HG02588 (cell line): Measurements from ENCODE around the gene AQP5.

Source experiments
- ATAC-seq: cut with Tn5 transposase; IDR thresholded peaks from one replicate; pipeline ENCODE4 v1.9.1; 2021; ENCODE audit warnings: mild to moderate bottlenecking, moderate library complexity; ENCODE audit not compliant: unreplicated experiment

AQP5 gene

DNA sequence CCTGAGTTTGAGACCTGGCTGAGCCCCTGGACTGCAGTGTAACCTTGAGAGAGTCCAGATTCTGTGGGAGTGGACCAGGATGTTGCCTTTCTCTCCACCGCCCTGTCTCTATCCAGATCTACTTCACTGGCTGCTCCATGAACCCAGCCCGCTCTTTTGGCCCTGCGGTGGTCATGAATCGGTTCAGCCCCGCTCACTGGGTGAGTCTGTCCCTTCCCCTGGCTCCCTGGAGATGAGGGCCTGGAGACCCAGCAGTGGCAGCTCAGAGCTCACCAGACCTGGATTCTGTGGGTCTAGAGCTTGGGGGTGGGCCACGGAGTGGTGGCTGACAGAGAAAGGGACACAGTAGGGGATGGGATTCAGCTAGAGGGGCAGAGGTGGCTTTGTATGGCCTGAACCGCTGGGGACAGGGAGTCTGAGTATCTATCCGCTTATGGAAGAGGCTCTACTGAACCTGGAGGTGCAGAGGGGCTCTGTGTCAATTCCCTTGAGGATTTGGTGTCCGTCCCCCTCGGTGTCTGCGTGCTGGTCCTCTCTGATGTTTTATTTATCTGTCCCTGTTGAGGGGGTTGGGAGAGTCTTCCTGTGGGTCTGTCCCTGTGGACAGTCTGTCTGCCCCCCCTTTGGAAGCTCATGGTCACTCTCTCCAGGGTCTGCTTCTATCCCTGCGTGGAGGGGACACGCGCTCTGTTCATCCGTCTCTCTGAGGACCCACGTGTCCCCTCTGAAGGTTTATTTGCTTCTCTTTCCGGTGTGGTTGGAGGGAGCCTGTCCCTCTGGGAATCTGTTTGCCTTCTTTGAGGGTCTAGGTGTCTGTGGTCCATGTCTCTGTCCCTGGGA, 2.5 kb downstream of the AQP5 start:
- ATAC-seq: no peak

DNA sequence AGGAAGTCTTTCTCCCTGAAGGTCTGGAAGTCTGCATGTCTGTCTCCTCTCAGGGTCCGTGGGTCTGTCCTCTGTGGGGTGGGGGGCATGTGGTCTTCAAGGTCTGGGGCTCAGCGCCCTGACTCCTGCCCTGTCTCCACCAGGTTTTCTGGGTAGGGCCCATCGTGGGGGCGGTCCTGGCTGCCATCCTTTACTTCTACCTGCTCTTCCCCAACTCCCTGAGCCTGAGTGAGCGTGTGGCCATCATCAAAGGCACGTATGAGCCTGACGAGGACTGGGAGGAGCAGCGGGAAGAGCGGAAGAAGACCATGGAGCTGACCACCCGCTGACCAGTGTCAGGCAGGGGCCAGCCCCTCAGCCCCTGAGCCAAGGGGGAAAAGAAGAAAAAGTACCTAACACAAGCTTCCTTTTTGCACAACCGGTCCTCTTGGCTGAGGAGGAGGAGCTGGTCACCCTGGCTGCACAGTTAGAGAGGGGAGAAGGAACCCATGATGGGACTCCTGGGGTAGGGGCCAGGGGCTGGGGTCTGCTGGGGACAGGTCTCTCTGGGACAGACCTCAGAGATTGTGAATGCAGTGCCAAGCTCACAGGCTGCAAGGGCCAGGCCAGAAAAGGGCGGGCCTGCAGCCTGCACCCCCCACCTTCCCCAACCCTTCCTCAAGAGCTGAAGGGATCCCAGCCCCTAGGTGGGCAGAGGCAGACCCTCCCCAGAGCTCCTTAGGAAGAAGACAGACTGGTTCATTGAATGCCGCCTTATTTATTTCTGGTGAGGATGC, 3.4 kb downstream of the AQP5 start:
- no peak for ATAC-seq

DNA sequence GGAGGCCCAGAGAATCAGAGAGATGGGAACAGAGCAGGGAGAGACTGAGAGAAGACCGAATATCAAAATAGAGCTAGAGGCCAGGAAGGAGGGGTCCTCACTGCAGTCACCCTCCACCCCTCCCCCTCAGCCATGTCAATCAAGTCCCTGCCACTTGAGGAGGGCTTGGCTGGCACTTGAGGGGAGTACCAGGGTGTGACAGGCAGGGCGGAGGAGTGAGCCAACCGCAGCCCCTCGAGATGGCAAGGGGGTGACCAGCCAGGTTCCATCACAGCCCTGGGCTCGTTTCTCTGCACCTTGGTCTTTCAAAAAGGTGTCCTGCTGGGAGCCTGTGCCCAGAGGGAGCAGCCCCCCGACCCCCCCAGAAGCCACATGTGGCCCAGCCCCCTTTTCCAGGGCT, 4.2 kb downstream of the AQP5 start:
- no peak for ATAC-seq

DNA sequence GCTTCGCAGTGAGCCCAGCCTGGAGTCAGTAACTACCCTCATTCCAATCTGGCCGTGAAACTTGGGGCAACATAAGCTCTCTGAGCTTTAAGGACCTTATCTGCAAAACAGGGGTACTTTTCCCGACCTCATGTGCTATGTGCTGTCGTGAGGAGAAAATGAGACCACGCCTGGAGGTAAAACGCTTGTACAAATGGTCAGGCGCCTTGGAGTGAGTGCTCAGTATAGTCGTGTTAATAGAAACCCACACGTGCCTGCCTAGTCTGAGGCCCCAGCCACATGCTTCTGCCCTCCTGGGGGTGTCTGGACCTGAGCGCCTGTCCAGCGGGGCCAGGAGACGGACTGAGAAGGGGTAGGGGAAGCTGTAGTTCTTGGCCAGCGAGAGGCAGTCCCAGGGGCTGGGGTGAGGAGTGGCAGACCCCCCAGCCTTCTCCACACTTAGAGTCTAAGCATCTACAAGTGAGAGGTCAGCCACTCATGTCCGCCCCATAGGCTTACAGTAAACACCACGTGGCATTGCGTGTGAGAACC, 4.9 kb downstream of the AQP5 start:
- ATAC-seq: no peak

DNA sequence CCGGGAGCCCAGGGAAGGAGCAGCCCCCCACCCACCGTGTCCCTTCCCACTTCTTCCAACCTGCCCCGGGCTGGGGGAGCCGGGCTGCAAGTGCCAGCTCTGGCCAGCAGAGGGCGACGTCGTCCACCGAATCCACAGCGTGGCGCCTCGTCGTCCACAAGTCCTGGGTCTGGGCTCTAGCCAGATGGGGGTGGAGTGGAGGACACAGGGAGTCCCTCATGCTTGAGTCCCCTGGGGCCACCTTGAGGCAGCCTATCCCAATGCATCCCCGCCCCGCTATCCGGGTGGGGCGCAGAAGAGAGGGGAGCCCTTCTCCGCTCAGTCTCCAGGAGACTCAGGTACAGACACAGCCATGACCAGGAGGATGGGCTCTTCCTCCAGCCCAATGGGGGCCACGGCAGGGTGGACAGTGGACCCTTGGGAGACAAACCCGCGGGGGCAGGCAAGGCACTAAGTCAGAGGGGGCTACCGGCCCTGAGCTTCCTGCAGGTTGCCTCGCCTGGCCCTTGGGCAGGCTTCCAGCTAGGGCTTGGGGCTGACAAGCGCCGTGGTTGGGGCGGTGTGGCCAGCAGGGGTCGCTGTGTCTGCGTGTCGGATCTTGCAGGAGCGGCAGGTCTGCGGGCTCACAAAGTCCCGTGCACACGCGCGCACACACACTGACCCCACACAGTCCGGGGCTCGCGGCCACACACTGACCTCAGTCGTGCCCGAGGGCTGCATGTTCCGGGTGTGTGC, 5.5 kb downstream of the AQP5 start:
- peak; percentile 68 for ATAC-seq

DNA sequence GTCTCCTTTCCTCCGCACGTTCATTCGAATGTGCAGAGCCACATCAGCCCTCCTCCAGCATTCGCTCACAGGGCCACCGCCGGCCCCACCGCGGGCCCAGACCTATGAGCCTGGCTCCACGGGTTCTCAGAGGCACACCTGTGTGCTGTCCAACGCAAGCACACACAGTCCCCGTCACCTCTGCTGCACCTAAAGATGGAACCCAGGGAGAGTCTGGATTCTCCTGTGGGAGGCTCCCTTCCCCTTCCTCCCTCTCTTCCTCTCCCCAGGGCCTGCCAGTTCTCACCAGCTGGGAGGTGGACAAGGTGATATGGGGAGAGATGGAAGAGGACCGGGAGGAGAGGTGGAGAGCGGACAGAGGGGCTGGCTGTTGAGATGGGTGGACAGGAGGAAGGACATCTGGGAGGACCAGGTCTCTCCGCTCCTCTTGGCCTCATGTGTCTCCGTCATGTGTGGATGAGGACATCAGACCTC, 6.1 kb downstream of the AQP5 start:
- ATAC-seq: peak; percentile 9

DNA sequence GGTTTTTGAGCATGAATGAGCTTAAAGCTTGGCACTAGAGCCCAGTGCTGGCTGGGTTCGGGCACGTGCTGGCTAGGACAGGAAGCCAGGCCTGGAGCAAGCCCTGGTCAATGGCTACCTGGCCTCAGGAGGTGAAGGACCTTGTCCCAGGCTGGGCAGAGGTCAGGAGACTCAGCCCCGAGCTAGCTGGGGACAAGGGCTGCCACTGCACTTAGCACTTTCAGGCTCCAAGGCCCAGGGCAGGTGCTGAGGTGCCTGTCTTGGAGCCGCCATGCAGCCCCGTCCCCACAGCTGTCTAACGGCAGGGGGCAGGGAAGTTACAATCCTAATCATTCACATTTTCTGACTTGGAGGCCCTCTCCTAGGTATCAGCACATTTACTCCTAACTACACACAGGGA, 6.8 kb downstream of the AQP5 start:
- no peak for ATAC-seq

DNA sequence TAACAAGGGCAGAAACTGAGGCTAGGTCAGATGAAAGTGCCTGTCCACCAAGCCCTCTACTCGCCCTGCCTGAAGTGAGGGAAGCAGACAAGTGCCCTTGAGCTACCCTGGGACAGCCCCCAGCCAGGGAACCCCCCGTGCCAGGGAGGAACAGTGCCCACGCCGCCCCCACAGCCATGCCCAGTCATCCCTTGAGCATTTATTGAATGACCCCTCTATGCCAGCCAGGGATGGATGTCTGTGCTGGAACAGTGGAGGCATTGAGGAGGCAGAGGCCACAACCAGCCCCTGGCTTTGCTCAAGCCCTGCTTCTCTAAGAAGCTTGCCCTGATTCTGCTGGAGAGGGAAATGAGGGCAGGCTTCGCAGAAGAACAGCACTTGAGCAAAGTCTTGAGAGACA, 7.4 kb downstream of the AQP5 start:
- no peak for ATAC-seq

DNA sequence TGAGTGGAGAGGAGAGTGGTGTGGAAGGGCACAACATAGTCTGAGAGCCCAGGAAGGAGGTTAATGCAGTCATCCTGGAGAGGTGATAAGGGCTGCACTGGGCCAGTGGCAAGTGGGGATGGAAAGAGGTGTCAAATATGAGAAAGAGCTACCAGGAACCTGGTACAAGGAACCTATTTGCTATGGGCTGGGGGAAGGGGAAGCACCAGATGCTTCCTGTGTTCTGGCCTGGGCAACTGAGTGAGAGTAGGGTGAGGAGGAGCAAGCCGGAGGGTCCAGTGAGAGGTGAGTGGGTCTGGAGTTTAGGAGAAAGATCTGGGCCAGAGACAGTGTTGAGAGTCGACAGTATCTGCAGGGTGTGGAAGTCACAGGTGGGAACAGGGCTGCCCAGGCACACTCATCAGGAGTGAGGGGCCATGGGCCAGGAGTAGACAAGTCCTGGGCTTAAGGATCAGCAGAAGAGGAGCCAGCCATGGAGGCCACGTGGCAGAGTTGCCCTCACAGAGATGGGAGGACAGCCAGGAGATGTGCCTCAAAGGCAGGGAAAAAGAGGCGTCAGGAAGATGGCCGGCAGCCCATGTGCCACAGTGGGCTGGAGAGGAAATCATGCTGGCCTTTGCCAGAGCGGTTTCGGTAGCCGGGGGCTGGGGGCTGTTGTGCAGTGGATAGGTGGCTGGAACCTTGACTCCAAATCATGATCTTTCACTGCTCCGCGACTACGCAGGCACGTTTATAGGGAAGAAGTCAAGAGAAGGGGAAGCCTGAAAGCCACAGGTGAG, 8.2 kb downstream of the AQP5 start:
- no peak for ATAC-seq

DNA sequence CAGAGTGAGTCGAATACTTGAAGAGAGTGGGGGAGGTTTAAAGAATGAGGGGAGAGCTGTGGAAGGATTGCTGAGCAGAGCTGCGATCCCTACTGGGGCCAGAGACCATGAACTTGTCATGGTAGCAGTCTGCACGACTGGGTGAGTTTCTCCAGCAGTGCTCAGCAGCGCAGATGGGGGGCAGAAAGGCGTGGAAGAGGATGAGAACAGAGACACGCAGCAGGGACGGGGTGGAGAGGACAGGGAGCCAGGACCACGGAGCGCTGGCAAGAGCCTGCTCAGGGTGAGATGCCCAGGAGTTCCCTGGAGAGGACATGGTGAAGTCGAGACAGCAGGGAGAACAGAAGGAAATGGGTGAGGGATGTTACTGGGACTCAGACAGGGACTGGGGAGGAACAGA, 9.0 kb downstream of the AQP5 start:
- no peak for ATAC-seq

DNA sequence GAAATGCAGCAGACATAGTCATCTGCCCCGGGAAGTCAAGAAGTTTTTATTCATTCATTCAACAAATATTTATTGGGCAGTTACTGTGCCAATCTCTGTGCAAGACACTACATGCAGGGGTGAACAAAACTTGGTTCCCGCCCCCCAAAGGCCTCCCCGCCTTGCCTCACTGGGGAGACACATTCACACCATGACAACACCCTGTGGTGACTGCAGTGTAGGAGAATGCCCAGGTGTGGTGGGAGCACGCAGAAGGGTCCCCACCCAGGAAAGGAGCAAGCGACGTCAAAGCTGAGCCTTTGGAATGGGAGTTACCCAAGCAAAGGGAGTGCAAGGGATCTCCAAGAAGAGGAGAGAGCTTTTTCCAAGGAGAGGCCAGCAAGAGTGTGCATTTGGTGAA, 9.5 kb downstream of the AQP5 start:
- ATAC-seq: no peak

DNA sequence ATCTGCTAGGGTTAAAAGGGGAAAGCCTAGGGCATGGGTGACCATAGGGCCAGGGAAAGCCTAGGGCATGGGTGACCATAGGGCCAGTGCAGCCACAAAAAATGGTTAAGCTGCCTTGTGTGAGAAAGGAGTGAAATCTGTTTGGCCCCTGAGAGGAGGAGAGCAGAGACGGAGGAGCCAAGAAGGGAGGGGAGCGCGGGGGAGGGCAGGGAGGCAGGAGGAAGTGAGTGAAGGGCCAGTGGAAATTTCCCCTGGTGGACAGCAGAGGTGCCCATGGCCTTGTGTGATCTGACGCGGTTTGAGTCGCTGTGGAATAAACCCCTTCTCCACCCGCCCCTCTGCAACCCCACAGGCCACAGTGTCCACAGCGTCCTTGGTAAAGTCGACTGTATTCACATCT, 10.5 kb downstream of the AQP5 start:
- no peak for ATAC-seq

DNA sequence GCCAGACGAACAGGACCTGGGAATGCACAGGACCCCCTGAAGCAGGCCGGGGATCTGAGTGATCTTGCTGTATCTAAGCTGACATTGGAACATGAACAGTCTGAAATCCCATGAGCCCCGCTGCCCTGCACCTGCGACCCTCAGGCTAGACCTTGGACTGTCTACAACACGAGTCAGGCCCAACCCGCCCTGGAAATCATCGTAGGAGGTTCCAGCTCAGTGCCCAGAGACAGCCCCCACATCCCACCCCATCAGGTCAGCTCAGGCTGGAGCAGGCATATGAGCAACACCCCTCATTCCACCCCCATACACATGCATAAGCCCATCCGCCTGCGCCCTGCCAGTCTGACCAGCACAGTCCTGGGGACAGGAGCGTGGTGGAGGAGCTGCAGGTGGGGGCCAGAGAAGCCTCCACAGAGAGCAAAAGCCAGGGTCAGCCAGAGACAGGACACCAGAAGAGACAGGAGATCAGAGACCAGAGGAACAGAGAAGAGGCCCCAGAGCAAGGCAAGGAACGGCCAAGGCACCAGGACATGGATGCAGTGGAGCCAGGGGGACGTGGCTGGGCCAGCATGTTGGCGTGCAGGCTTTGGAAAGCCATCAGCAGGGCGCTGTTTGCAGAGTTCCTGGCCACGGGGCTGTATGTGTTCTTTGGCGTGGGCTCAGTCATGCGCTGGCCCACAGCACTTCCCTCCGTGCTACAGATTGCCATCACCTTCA, 11.1 kb downstream of the AQP5 start, which contains the start of gene AQP6:
TSS of gene AQP6 (plus strand) at position 307 of the 720 bp plus-strand sequence. CDS start at position 534, 227 bp downstream.
- ATAC-seq: no peak

DNA sequence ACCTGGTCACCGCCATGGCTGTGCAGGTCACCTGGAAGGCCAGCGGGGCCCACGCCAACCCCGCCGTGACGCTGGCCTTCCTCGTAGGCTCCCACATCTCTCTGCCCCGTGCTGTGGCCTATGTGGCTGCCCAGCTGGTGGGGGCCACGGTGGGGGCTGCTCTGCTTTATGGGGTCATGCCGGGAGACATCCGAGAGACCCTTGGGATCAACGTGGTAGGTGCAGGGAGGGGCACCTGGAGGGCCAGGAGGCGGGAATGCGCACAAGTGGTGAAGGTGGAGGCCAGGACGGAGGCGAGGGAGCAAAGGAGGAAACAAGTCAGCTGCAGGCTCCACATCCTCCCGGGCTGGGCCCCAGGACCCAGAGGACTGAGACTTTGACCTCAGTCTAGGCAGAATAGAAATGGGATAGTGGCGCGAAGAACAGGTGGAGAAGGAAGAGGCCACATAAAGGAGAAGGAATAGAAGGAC, 11.7 kb downstream of the AQP5 start:
- no peak for ATAC-seq

DNA sequence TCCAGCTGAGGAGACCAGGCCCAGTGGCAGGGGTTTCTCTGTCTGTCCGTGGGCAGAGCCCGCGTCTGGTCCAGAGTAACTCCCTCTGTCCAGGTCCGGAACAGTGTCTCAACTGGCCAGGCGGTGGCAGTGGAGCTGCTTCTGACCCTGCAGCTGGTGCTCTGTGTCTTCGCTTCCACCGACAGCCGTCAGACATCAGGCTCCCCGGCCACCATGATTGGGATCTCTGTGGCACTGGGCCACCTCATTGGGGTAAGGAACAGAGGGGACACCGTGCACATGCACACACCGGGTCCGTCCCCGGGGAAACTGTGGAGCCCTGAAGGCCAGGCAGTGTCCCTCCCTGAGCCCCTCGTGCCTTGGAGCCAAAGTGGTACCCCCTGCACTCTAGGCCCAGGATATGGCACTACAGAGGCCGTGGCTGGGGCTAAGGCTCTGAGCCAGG, 12.6 kb downstream of the AQP5 start:
- ATAC-seq: no peak

DNA sequence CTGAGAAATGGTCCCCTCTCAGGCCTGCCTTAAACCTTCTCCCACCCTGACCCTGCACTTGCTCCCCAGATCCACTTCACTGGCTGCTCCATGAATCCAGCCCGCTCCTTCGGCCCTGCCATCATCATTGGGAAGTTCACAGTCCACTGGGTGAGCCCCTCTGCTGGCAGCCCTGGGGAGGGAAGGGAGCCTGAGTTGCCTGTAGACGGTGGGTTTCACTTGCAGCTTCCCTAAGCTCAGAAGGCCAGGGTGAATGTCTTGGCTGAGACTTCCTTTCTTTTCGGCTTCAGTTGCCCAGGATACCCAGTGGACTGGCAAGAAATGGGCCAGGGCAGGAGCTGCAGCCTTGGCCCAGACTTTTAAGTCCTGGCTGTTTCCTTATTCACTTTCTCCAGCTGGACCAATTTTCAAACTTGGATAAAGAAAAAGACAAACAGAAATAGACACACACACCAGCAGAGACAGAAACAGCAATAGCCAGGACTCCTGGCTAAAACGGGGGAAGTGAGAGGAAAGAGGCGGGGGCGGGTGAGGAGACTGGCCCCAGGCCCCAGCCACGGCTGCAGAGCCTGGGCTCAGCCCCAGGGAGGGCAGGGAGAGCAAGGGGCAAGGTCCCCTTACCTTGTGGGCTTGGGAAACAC, 13.1 kb downstream of the AQP5 start:
- ATAC-seq: no peak

DNA sequence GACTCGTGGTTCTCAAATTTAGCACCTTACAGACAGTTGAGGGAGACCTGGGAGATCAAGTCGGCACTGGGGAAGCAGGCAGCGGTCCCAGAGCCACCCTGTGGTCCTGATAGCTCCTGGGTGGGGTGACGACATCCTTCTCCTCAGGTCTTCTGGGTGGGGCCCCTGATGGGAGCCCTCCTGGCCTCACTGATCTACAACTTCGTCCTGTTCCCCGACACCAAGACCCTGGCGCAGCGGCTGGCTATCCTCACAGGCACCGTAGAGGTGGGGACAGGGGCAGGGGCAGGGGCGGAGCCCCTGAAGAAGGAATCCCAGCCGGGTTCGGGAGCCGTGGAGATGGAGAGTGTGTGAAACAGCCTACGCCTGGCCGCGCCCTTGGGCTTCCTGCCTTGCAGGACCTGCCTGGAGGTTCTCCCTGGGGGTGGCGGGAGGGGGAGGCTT, 13.7 kb downstream of the AQP5 start:
- ATAC-seq: no peak

DNA sequence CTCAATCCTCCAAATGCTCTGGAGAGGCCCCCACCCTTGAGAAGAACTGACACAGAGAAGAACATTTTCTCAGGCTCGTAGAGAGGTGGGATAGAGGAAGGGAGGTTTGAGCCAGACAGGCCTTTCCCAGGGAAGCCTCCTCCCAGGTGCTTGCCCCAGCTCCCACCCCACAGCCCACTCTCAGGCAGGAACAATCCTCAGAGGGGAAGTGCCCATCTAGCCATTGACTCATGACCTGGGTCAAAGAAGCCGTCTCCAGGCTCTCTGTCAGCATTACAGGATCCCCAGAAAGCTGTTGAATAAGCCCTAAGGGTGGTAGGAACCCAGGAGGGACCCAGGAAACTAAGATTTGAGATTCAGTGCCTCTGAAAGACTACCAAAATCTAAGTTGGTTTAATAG, 14.9 kb downstream of the AQP5 start:
- ATAC-seq: no peak

DNA sequence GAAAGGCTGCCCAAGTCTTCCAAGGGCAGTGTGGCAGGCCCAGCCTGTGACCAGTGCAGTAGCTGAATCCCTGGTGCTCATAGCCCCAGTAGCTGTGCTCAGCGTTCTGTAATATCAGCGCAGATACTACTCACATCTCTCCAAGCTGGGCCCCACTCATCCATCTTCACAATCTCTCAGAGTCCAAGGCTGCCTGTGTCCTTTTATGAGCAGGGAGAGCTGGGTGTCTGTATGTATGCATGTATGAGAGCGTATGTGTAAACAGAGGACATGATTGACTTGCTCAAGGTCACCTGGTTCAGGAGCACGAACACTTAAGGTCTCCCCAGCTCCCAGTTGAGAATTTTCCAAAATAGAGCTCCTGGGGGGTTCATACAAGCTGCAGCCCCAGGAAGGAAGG, 16.5 kb downstream of the AQP5 start:
- ATAC-seq: no peak
